ENCODE data around the gene TMPRSS12.
"Not testable (repeated sequence)": the region's sequence is repeated elsewhere in the genome, so short reads cannot be mapped to it uniquely, and the experiment has no call there.

Gene TMPRSS12

DNA sequence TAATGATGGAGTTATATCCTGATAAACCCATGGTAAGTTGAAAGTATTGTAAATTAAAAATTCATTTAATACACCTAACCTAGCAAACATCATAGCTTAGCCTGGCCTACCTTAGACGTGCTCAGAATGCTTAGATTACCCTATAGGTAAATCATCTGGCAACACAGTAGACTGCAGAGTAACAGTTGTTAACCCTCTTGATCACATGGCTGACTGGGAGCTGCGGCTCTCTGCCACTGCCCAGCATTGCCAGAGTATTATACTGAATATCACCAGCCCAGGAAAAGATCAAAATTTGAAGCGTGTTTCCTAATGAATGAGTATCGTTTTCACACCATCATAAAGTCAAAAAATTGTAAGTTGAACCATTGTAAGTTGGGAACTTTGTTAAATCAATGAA lies 17.8 kb upstream of the TMPRSS12 start:
- H3K4me3 ChIP-seq (ENCODE audit: low read depth, low read length): no peak overlapping the region
- DNase-seq (ENCODE audit: low read depth): no peak
- TF ChIP-seq, protein P1, sequence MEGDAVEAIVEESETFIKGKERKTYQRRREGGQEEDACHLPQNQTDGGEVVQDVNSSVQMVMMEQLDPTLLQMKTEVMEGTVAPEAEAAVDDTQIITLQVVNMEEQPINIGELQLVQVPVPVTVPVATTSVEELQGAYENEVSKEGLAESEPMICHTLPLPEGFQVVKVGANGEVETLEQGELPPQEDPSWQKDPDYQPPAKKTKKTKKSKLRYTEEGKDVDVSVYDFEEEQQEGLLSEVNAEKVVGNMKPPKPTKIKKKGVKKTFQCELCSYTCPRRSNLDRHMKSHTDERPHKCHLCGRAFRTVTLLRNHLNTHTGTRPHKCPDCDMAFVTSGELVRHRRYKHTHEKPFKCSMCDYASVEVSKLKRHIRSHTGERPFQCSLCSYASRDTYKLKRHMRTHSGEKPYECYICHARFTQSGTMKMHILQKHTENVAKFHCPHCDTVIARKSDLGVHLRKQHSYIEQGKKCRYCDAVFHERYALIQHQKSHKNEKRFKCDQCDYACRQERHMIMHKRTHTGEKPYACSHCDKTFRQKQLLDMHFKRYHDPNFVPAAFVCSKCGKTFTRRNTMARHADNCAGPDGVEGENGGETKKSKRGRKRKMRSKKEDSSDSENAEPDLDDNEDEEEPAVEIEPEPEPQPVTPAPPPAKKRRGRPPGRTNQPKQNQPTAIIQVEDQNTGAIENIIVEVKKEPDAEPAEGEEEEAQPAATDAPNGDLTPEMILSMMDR (conservative IDR thresholded peaks at IDR 0.05; ENCODE audit: low read depth, low read length): no peak

DNA sequence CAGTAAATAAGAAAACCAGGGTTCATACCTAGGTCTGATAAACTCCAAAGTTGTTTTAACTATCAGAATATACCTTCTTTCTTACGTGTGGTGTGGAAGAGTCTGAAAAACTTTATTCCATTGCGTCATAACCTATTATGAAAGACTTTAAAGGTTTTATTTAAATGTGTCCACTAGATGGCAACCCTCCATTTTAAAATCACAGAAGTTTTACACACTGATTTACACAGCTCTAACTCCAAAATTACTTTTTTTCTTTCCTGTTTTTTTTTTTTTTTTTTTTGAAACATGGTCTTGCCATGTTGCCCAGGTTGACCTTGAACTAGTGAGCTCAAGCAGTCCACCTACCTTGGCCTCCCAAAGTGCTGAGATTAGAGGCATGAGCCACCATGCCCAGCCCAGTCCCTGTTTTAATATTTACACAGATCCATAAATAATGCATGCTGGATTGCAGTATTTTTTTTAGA lies 17.3 kb upstream of the TMPRSS12 start:
- TF ChIP-seq, protein P1 (conservative IDR thresholded peaks at IDR 0.05; ENCODE audit: low read depth, low read length): peak; percentile 41
- H3K4me3 ChIP-seq (ENCODE audit: low read depth, low read length): no peak overlapping the region
- peak; percentile 88 for DNase-seq (ENCODE audit: low read depth)

DNA sequence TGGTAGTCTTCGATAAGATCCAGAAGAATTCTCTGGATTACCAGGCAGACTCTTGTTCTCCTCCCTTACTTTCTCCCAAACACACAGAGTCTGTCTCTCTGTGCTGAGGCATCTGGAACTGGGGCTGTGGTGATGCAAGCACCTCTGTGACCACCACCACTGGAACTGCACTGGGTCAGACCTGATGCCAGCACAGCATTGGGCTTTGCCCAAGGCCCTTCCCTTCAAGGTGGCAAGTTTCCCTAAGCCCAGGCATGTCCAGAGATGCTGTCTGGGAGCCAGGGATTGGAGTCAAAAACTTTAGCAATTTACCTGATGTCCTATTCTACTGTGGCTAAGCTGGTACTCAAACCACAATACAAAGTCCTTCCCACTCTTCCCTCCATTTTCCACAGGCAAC lies 14.6 kb upstream of the TMPRSS12 start:
- no peak overlapping the region for H3K4me3 ChIP-seq (ENCODE audit: low read depth, low read length)
- no peak for DNase-seq (ENCODE audit: low read depth)
- TF ChIP-seq, protein P1 (conservative IDR thresholded peaks at IDR 0.05; ENCODE audit: low read depth, low read length): no peak

DNA sequence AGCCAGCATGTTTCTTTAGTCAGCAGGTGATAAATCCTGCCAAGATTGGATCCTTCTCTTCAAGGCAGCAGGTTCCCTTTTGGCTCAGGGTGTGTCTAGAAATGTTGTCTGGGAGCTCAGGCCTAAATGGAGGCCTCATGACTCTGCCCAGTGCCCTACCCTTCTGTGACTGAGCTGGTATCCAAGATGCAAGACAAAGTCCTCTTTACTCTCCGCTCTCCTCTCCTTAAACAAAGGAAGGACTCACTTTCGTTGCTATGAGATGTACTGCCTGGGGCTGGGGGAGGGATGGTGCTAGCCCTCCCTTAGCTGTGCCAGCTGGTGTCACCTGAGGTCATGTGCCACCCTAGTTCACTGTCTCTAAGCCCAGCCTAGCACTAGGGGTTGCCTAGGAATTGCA lies 13.8 kb upstream of the TMPRSS12 start:
- DNase-seq (ENCODE audit: low read depth): no peak
- TF ChIP-seq, protein P1 (conservative IDR thresholded peaks at IDR 0.05; ENCODE audit: low read depth, low read length): no peak
- no peak overlapping the region for H3K4me3 ChIP-seq (ENCODE audit: low read depth, low read length)

DNA sequence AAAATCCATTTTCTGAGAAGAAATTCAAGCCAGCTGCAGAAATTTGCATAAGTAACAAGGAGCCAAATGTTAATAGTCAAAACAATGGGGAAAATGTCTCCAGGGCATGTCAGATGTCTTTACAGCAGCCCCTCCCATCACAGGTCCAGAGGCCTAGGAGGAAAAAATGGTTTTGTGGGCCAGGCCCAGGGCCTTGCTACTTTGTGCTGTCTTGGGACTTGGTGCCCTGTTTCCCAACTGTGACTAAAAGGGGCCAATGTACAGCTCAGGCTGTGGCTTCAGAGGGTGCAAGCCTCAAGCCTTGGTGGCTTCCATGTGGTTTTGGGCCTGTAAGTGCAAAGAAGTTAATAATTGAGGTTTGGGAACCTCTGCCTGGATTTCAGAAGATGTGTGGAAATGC lies 8.9 kb upstream of the TMPRSS12 start:
- not testable (repeated sequence) for DNase-seq (ENCODE audit: low read depth); H3K4me3 ChIP-seq (ENCODE audit: low read depth, low read length)

- H3K4me3 ChIP-seq (ENCODE audit: low read depth, low read length): no peak overlapping the region
- DNase-seq (ENCODE audit: low read depth): no peak
- TF ChIP-seq, protein P1 (conservative IDR thresholded peaks at IDR 0.05; ENCODE audit: low read depth, low read length): no peak
Measured at GRCh38 chr12:50839042-50839441, 3.7 kb upstream of the TMPRSS12 start.

DNA sequence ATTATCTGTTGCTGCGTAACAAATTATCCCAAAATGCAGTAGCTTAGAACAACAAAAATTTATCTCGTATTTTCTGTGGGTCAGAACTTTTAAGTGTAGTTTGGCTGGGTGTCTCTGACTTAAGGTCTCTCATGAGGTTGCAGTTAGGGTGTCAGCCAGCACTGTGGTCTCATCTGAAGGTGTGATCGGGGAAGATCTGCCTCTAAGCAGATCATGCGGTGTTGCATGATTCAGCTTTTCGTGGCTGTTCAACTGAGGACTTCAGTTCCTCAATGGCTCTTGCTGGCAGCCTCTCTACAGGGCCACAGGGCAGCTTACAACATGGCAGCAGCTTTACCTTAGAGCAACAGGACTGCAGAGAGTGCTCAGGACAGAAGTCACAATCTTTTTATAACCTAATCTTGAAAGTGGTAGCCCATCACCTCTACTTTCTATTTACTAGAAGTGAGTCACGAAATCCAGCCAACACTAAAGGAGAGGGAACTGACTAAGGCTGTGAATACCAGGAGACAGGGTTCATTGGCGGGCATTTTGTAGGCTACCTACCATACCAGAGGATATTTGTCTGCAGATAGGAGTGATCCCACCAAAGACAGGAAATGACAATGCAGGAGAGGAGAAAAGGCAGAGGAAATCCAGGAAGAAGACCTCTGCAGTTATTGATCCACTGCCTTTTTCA lies 1.8 kb upstream of the TMPRSS12 start:
- TF ChIP-seq, protein P1 (conservative IDR thresholded peaks at IDR 0.05; ENCODE audit: low read depth, low read length): no peak
- no peak overlapping the region for H3K4me3 ChIP-seq (ENCODE audit: low read depth, low read length)
- no peak for DNase-seq (ENCODE audit: low read depth)
